ENCODE results near the gene GTF2F2.

The GTF2F2 gene

GRCh38 chr13:45142440-45143345 is 22.4 kb downstream of the GTF2F2 start:
- H3K27ac ChIP-seq: no peak overlapping the region
- TF ChIP-seq CTCF (conservative IDR thresholded peaks at IDR 0.05) (no peak), ZFX (IDR thresholded peaks at IDR 0.05) (no peak)

DNA sequence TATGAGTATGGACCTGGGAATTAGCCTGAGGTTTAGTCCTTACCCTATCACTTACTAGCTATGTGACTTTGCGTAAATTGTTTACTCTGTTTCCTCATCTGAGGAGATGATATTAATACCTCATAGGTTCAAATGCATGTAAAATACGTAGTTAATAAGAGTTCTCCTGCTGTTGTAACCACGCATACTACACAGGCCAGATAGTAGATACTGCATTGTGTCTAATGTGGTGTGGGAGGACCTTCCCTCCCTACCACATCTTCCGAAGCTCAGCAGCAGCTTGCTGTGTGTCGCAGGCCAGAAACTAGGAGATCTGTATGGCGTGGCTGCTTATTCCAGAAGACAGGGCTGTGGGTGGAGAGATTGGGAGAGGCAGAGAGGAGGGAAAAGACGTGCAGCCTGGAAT is 23.0 kb downstream of the GTF2F2 start:
- H3K27ac ChIP-seq: no peak overlapping the region
- no peak for TF ChIP-seq ZFX (IDR thresholded peaks at IDR 0.05)
- TF ChIP-seq CTCF (conservative IDR thresholded peaks at IDR 0.05): no peak

- no peak overlapping the region for H3K27ac ChIP-seq
- no peak for TF ChIP-seq ZFX (IDR thresholded peaks at IDR 0.05)
- TF ChIP-seq CTCF (conservative IDR thresholded peaks at IDR 0.05): no peak
These were observed 29.7 kb downstream of the GTF2F2 start for GRCh38 chr13:45149964-45150363.

GRCh38 chr13:45156565-45157361 is 36.5 kb downstream of the GTF2F2 start:
- TF ChIP-seq CTCF (conservative IDR thresholded peaks at IDR 0.05) (no peak), ZFX (IDR thresholded peaks at IDR 0.05) (no peak)
- no peak overlapping the region for H3K27ac ChIP-seq

GRCh38 chr13:45162194-45162593 is 41.9 kb downstream of the GTF2F2 start:
- TF ChIP-seq ZFX (IDR thresholded peaks at IDR 0.05): no peak
- TF ChIP-seq CTCF (conservative IDR thresholded peaks at IDR 0.05): no peak
- H3K27ac ChIP-seq: no peak overlapping the region

- no peak for TF ChIP-seq CTCF (conservative IDR thresholded peaks at IDR 0.05)
- no peak for TF ChIP-seq ZFX (IDR thresholded peaks at IDR 0.05)
- no peak overlapping the region for H3K27ac ChIP-seq
These were observed 42.5 kb downstream of the GTF2F2 start for GRCh38 chr13:45162821-45163220.

GRCh38 chr13:45166858-45167257 is 46.5 kb downstream of the GTF2F2 start:
- TF ChIP-seq CTCF (conservative IDR thresholded peaks at IDR 0.05) (no peak), ZFX (IDR thresholded peaks at IDR 0.05) (no peak)

More at GRCh38 chr13:45166858-45167257, 46.5 kb downstream of the GTF2F2 start:
- H3K27ac ChIP-seq: no peak overlapping the region

All from C4-2B (cell line).